SKM-1 treated with dmso at 0.1 percent for 144 hours (cell line): ENCODE results near the gene RNASE1.
A peak's percentile ranks its signal among the peaks of the same experiment; 100 is the strongest.

Experiments
- DNase-seq: peaks from one replicate; lab custom pipeline; 2025; ENCODE audit not compliant: unreplicated experiment; lab: John Stamatoyannopoulos, UW

Gene RNASE1

GRCh38 chr14:20808162-20808483 lies 5.5 kb upstream of the RNASE1 start:
- DNase-seq = no peak

- no peak for DNase-seq
Observed at GRCh38 chr14:20807304-20808161, 4.9 kb upstream of the RNASE1 start.

GRCh38 chr14:20805485-20805884 lies 2.8 kb upstream of the RNASE1 start:
- no peak for DNase-seq

- no peak for DNase-seq
Observed at GRCh38 chr14:20803223-20803622, 579 bp upstream of the RNASE1 start.

GRCh38 chr14:20801726-20802125 lies 918 bp downstream of the RNASE1 start:
- DNase-seq = no peak

- DNase-seq = peak; percentile 7
Observed at GRCh38 chr14:20799892-20800544, 2.6 kb downstream of the RNASE1 start.

GRCh38 chr14:20799456-20799891 lies 3.2 kb downstream of the RNASE1 start:
- no peak for DNase-seq

GRCh38 chr14:20798932-20799331 lies 3.7 kb downstream of the RNASE1 start:
- no peak for DNase-seq

- no peak for DNase-seq
Observed at GRCh38 chr14:20798318-20798717, 4.3 kb downstream of the RNASE1 start.

- DNase-seq = no peak
Observed at GRCh38 chr14:20797164-20797563, 5.5 kb downstream of the RNASE1 start.

GRCh38 chr14:20794644-20795369 lies 7.8 kb downstream of the RNASE1 start:
- DNase-seq = peak; percentile 64

- no peak for DNase-seq
Observed at GRCh38 chr14:20792556-20792955, 10.1 kb downstream of the RNASE1 start.

GRCh38 chr14:20791597-20791996 lies 11.0 kb downstream of the RNASE1 start:
- DNase-seq = no peak

- no peak for DNase-seq
Observed at GRCh38 chr14:20791187-20791586, 11.5 kb downstream of the RNASE1 start.

GRCh38 chr14:20790464-20791116 lies 12.1 kb downstream of the RNASE1 start:
- no peak for DNase-seq

- DNase-seq = no peak
Observed at GRCh38 chr14:20789230-20789813, 13.3 kb downstream of the RNASE1 start.

GRCh38 chr14:20787025-20787424 lies 15.6 kb downstream of the RNASE1 start:
- no peak for DNase-seq

GRCh38 chr14:20782280-20782890 lies 20.3 kb downstream of the RNASE1 start:
- DNase-seq = no peak

- no peak for DNase-seq
Observed at GRCh38 chr14:20781803-20782202, 20.8 kb downstream of the RNASE1 start.

- DNase-seq = no peak
Observed at GRCh38 chr14:20775901-20776300, 26.7 kb downstream of the RNASE1 start.

GRCh38 chr14:20775043-20775442 lies 27.6 kb downstream of the RNASE1 start:
- DNase-seq = no peak
